OCI-M1 (cell line): ENCODE measurements around the gene ZNF222.

ENCODE experiments used
- DNase-seq: peaks from one replicate; lab custom pipeline; 2025; lab: John Stamatoyannopoulos, UW

ZNF222 gene

DNA sequence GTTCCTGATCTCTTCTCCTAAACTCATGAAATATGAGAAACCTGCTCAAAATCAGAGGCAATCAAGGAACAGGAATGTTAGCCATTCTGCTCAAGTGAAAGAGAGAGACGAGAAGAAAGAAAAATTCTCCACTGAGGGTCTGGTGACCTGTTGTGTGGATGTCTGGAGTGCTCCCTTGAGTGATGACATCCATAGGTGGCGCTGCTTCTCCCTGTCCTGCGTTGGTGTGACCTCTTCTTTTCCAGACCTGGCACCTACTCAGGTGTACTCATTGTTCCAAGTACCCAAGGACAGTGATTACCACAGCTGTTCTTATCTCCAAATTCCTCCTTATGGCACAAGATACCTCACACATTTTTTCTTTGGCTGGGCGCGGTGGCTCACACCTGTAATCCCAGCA lies 30.7 kb downstream of the ZNF222 start:
- DNase-seq = no peak

GRCh38 chr19:44059229-44059628 lies 34.0 kb downstream of the ZNF222 start:
- no peak for DNase-seq

- no peak for DNase-seq
These were observed 35.9 kb downstream of the ZNF222 start for GRCh38 chr19:44061038-44061437.

GRCh38 chr19:44066305-44066704 lies 41.1 kb downstream of the ZNF222 start:
- no peak for DNase-seq

DNA sequence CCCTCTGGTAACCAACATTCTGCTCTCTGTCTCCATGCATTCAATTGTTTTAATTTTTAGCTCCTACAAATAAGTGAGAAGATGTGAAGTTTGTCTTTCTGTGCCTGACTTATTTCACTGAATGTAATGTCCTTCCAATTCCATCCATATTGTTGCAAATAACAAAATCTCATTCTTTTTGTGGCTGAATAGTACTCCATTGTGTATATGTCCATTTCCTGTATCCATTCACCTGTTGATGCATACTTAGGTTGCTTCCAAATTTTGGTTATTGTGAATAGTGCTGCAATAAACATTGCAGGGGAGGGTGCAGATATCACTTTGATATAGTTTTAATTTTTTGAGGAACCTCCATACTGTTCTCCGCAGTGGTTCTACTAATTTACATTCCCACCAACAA lies 44.2 kb downstream of the ZNF222 start:
- no peak for DNase-seq

- peak; percentile 98 for DNase-seq
These were observed 46.8 kb downstream of the ZNF222 start, which contains the start of gene ZNF284 for GRCh38 chr19:44071824-44072542. TSS of gene ZNF284 (plus strand) at chr19:44072159. CDS start at chr19:44076390, 4,231 bp downstream.

DNA sequence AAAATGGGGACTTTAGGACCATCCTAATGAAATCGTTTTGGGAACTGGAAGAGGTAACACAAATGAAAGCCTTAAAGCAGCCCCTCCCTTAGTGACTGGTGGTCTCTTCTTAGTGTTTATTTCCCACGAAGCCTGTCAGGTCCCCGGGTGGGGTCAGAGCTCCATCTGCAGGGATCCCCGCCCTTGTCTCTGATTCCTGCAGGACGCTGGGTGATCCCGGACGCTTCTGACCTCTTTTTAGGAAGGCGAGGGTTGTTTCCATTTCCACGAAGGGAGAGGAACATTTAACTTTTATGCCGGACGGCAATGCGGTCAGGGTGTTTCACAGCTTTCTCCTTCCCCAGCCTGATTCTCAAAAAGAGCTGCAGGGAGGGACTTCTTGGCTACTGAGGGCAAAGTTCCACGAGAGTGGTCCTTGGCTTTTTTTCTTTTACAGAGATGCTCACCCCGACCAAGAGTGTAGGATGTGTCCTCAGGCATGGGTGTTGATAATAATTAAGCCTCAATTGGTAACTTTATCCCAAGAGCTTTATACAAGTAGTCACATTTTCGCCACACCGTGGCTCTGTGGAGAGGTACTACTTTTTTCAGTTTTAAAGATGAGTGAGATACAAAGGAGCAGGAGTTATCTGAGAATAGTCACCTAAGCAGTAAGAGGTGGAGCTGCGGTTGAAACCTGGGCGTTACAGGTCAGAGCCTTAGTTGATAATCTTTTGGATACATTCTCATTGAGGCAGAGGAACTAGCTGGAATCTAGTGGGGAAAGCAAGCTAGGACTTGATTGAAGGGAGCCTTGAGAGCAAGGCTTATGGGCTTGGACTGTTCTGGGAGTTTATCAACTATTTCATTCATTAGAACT lies 47.6 kb downstream of the ZNF222 start:
- DNase-seq = peak; percentile 66

GRCh38 chr19:44076325-44076724 lies 51.1 kb downstream of the ZNF222 start:
- DNase-seq = no peak
